ENCODE measurements around the gene ITGA3.

The ITGA3 gene

GRCh38 chr17:50076221-50076590 lies 20.3 kb downstream of the ITGA3 start:
- H3K79me2 ChIP-seq (ENCODE audit: insufficient read depth, low read length), result no peaks in the 10 kb centered on the region
- H3K36me3 ChIP-seq (ENCODE audit: low read length), result no peaks in the 10 kb centered on the region

GRCh38 chr17:50076591-50077235 lies 20.8 kb downstream of the ITGA3 start:
- no peaks in the 10 kb centered on the region for H3F3A ChIP-seq (ENCODE audit: insufficient read depth)
- no peaks in the 10 kb centered on the region for H3K36me3 ChIP-seq (ENCODE audit: low read length)
- no peaks in the 10 kb centered on the region for H3K9me3 ChIP-seq (ENCODE audit: insufficient read depth, low read length)
- H3K27me3 ChIP-seq (ENCODE audit: low read length), result no peaks in the 10 kb centered on the region
- H2AFZ ChIP-seq (ENCODE audit: low read depth, low read length, severe bottlenecking), result no peak overlapping the region
- no peak overlapping the region for H3K4me3 ChIP-seq (ENCODE audit: insufficient read depth, low read length, poor library complexity, severe bottlenecking)
- TF ChIP-seq EZH2phosphoT487 (conservative IDR thresholded peaks at IDR 0.05; ENCODE audit: low read length) (no peak), CTCF (IDR thresholded peaks at IDR 0.05; ENCODE audit: insufficient read depth, low read length, poor library complexity, severe bottlenecking) (no peak)
- no peaks in the 10 kb centered on the region for H4K20me1 ChIP-seq (ENCODE audit: low read depth, low read length)
- no peak overlapping the region for H3K9ac ChIP-seq (ENCODE audit: low read length)
- no peak overlapping the region for H3K27ac ChIP-seq (ENCODE audit: low read depth, low read length)
- no peaks in the 10 kb centered on the region for H3K79me2 ChIP-seq (ENCODE audit: insufficient read depth, low read length)
- no peaks in the 10 kb centered on the region for H3K9me2 ChIP-seq (replicated peaks; ENCODE audit: insufficient read depth, low read length)
- no peak overlapping the region for H3K4me2 ChIP-seq (ENCODE audit: low read depth, low read length, poor library complexity, severe bottlenecking)

More at GRCh38 chr17:50076221-50076590, 20.3 kb downstream of the ITGA3 start:
- Histone ChIP-seq H3K9ac (ENCODE audit: low read length) (no peak overlapping the region), H3K27me3 (ENCODE audit: low read length) (no peaks in the 10 kb centered on the region), H3K4me3 (ENCODE audit: insufficient read depth, low read length, poor library complexity, severe bottlenecking) (no peak overlapping the region), H4K20me1 (ENCODE audit: low read depth, low read length) (no peaks in the 10 kb centered on the region), H3K9me2 (replicated peaks; ENCODE audit: insufficient read depth, low read length) (no peaks in the 10 kb centered on the region), H3F3A (ENCODE audit: insufficient read depth) (no peaks in the 10 kb centered on the region), H3K4me2 (ENCODE audit: low read depth, low read length, poor library complexity, severe bottlenecking) (no peak overlapping the region), H3K9me3 (ENCODE audit: insufficient read depth, low read length) (no peaks in the 10 kb centered on the region), H3K27ac (ENCODE audit: low read depth, low read length) (no peak overlapping the region), H2AFZ (ENCODE audit: low read depth, low read length, severe bottlenecking) (no peak overlapping the region)
- TF ChIP-seq EZH2phosphoT487 (conservative IDR thresholded peaks at IDR 0.05; ENCODE audit: low read length) (no peak), CTCF (IDR thresholded peaks at IDR 0.05; ENCODE audit: insufficient read depth, low read length, poor library complexity, severe bottlenecking) (no peak)

GRCh38 chr17:50078430-50078829 lies 22.5 kb downstream of the ITGA3 start:
- H3K4me3 ChIP-seq (ENCODE audit: insufficient read depth, low read length, poor library complexity, severe bottlenecking), result no peak overlapping the region
- H4K20me1 ChIP-seq (ENCODE audit: low read depth, low read length), result no peaks in the 10 kb centered on the region
- no peaks in the 10 kb centered on the region for H3K9me3 ChIP-seq (ENCODE audit: insufficient read depth, low read length)
- no peaks in the 10 kb centered on the region for H3K79me2 ChIP-seq (ENCODE audit: insufficient read depth, low read length)
- no peak overlapping the region for H3K27ac ChIP-seq (ENCODE audit: low read depth, low read length)
- H3K9me2 ChIP-seq (replicated peaks; ENCODE audit: insufficient read depth, low read length), result no peaks in the 10 kb centered on the region
- no peaks in the 10 kb centered on the region for H3F3A ChIP-seq (ENCODE audit: insufficient read depth)
- H3K9ac ChIP-seq (ENCODE audit: low read length), result no peak overlapping the region
- TF ChIP-seq CTCF (IDR thresholded peaks at IDR 0.05; ENCODE audit: insufficient read depth, low read length, poor library complexity, severe bottlenecking), result no peak
- TF ChIP-seq EZH2phosphoT487 (conservative IDR thresholded peaks at IDR 0.05; ENCODE audit: low read length), result no peak
- no peaks in the 10 kb centered on the region for H3K27me3 ChIP-seq (ENCODE audit: low read length)
- H3K4me2 ChIP-seq (ENCODE audit: low read depth, low read length, poor library complexity, severe bottlenecking), result no peak overlapping the region
- H2AFZ ChIP-seq (ENCODE audit: low read depth, low read length, severe bottlenecking), result no peak overlapping the region
- H3K36me3 ChIP-seq (ENCODE audit: low read length), result no peaks in the 10 kb centered on the region

All from SU-DHL-6 (cell line).